ENCODE measurements around the gene TRIO.

GRCh38 chr5:14218011-14218410 lies 74.9 kb downstream of the TRIO start:
- TF ChIP-seq EZH2 (IDR thresholded peaks at IDR 0.05; ENCODE audit: borderline replicate concordance, low read depth, low read length, severe bottlenecking) = no peak
- TF ChIP-seq, protein P1, sequence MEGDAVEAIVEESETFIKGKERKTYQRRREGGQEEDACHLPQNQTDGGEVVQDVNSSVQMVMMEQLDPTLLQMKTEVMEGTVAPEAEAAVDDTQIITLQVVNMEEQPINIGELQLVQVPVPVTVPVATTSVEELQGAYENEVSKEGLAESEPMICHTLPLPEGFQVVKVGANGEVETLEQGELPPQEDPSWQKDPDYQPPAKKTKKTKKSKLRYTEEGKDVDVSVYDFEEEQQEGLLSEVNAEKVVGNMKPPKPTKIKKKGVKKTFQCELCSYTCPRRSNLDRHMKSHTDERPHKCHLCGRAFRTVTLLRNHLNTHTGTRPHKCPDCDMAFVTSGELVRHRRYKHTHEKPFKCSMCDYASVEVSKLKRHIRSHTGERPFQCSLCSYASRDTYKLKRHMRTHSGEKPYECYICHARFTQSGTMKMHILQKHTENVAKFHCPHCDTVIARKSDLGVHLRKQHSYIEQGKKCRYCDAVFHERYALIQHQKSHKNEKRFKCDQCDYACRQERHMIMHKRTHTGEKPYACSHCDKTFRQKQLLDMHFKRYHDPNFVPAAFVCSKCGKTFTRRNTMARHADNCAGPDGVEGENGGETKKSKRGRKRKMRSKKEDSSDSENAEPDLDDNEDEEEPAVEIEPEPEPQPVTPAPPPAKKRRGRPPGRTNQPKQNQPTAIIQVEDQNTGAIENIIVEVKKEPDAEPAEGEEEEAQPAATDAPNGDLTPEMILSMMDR (IDR thresholded peaks at IDR 0.05; ENCODE audit: borderline replicate concordance, extremely low read depth, low read length, poor library complexity, severe bottlenecking) = no peak
